Thoracic aorta (tissue), 2 donors: ENCODE data around the gene BMP8A. TPM values are rescaled to one million over a fixed set of nuclear protein-coding genes. Genes with fewer than 3 reads are reported as not detected.
"Not testable (repeated sequence)": the region's sequence is repeated elsewhere in the genome, so short reads cannot be mapped to it uniquely, and the experiment has no call there.

ENCODE experiments used
- ATAC-seq: fragments of 150-250 bp; one replicate; pipeline ENCODE4 v1.8.0; 2017; ENCODE audit warnings: low read depth; ENCODE audit not compliant: insufficient number of reproducible peaks, low FRiP score
- DNase-seq: peaks from one replicate; pipeline ENCODE4 v3.0.0-alpha.2; 2020; ENCODE audit warnings: low spot score
- H3K27ac ChIP-seq, 2 donors: fragments of 200-600 bp; sonication (generic); 1 replicate in 1 of 2; 2 replicates in 1 of 2; pipeline ENCODE4 v1.5.1; 2016; ENCODE audit warnings: mild to moderate bottlenecking in 2 of 2, moderate library complexity in 2 of 2
- H3K27me3 ChIP-seq: fragments of 200-600 bp; sonication (generic); replicated peaks from 2 replicates; pipeline ENCODE4 v1.6.0; 2016; ENCODE audit warnings: mild to moderate bottlenecking; ENCODE audit not compliant: insufficient read depth
- H3K36me3 ChIP-seq: fragments of 200-600 bp; sonication (generic); one replicate; pipeline ENCODE4 v1.5.1; 2016
- H3K4me1 ChIP-seq, 2 donors: fragments of 200-600 bp; sonication (generic); 1 replicate in 1 of 2; 2 replicates in 1 of 2; pipeline versions ENCODE4 v1.5.1 to v1.6.0; 2016; ENCODE audit warnings: low read depth in 2 of 2, mild to moderate bottlenecking in 1 of 2; ENCODE audit not compliant: control insufficient read depth in 1 of 2
- H3K4me3 ChIP-seq: fragments of 200-600 bp; sonication (generic); 2 replicates; pipeline ENCODE4 v1.5.1; 2016; ENCODE audit warnings: mild to moderate bottlenecking
- H3K9me3 ChIP-seq: fragments of 200-600 bp; sonication (generic); 2 replicates; pipeline ENCODE4 v1.5.1; 2016
- CTCF ChIP-seq: fragments of 200-600 bp; sonication (generic); IDR thresholded peaks from one replicate; pipeline ENCODE4 v1.5.1; 2019; ENCODE audit warnings: antibody characterized with exemption
- total RNA-seq, 2 donors: library from RNA; depleted of rRNA; stranded (reverse); fragments of >200 nt; gene quantifications; one replicate each; pipeline versions ENCODE4 v1.1.0 to v1.2.3, GENCODE V29; 2016

Gene BMP8A
- total RNA-seq, 2 donors from 2014 or later: not detected

GRCh38 chr1:39497585-39497984, 6.1 kb downstream of the BMP8A start:
- H3K27ac ChIP-seq: no peak overlapping the region
- H3K4me1 ChIP-seq: no peaks in the 10 kb centered on the region
- H3K36me3 ChIP-seq: no peaks in the 10 kb centered on the region
- no peaks in the 10 kb centered on the region for H3K9me3 ChIP-seq
- DNase-seq (no peak), ATAC-seq (no peak)
- no peak for TF ChIP-seq CTCF
- H3K27me3 ChIP-seq: no peaks in the 10 kb centered on the region
- H3K4me3 ChIP-seq: no peak overlapping the region

DNA sequence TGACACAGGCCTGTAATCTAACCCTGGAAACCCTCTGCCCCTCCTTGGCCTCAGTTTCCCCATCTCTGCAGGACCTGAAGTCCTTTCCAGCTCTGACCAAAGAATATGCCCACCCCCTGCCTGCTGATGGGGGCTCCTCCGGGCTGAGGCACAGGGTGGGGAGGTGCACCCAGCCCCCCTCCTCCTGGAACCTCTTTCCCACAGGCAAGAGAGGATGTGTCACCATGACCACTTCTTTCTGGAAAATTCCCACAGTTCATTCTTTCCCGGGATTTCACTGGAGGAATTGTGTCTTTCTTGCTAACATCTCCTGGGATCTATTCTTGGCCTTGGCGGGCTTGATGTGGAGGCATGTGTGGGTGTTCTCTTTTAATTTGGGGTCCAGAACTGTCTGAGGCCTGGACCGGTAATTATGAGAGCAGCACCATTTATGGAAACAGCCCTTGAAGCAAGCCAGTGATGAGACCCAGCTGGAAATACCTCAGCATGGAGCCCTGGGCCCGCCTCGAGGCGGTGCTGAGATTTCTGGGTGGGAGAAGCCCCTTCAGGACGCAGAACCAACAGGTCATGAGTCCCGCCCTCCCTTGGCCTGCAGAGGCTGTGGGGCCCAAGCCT, 6.8 kb downstream of the BMP8A start:
- H3K27me3 ChIP-seq, H3K27ac ChIP-seq, H3K4me3 ChIP-seq, DNase-seq, H3K36me3 ChIP-seq, ATAC-seq, H3K4me1 ChIP-seq, H3K9me3 ChIP-seq: not testable (repeated sequence)

- DNase-seq, H3K27me3 ChIP-seq, H3K27ac ChIP-seq, H3K4me1 ChIP-seq, ATAC-seq, H3K4me3 ChIP-seq, H3K36me3 ChIP-seq, H3K9me3 ChIP-seq: not testable (repeated sequence)
Measured at GRCh38 chr1:39498821-39499220, 7.4 kb downstream of the BMP8A start.

DNA sequence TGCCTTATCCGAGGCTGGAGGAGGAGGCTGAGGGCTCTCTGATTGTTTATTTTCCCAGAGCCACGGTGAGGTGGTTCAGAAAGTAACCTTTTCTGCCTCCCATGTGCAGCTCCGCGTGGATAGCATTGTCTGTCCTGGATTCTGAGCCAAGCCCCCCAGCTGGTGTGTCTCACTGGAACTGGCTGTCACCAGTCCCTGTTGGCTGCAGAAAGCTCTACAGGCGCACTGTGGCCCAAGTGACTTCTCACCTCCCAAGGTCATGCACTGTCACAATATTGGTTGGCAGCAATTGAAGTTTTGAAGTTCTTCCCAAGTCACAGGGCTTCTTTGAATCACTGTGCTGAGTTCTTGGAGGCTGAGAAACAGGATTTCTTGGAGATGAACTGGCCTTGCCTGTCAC, 8.2 kb downstream of the BMP8A start:
- Histone ChIP-seq H3K4me1 (no peaks in the 10 kb centered on the region), H3K27ac (no peak overlapping the region), H3K27me3 (no peaks in the 10 kb centered on the region), H3K4me3 (no peak overlapping the region), H3K36me3 (no peaks in the 10 kb centered on the region), H3K9me3 (no peaks in the 10 kb centered on the region)
- no peak for ATAC-seq
- no peak for DNase-seq
- no peak for TF ChIP-seq CTCF

DNA sequence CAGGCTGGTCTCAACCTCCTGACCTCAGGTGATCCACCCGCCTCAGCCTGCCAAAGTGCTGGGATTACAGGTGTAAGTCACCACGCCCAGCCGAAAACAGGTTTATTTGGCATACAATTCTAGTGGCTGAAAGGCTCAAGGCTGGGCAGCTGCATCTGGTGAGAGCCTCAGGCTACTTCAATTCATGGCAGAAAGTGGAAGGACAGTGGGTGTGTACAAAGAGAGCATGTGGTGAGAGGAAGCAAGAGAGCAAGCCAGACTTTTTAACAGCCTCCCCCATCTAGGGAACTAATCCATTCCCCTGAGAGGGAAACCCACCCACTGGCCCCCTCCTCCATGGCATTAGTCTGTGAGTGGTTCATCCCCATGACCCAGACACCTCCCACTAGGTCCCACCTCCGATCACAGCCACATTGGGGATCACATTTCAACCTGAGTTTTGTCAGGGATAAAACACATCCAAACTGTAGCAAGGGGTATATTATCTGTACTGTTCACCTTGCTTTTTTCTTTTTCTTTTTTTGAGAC, 9.5 kb downstream of the BMP8A start:
- no peak for TF ChIP-seq CTCF
- no peak for ATAC-seq

GRCh38 chr1:39501666-39502065, 10.2 kb downstream of the BMP8A start:
- no peak overlapping the region for H3K27ac ChIP-seq
- no peak overlapping the region for H3K4me3 ChIP-seq
- no peaks in the 10 kb centered on the region for H3K36me3 ChIP-seq
- H3K4me1 ChIP-seq: no peaks in the 10 kb centered on the region
- no peak for TF ChIP-seq CTCF
- ATAC-seq (peak; percentile 55), DNase-seq (no peak)
- H3K27me3 ChIP-seq: no peaks in the 10 kb centered on the region
- H3K9me3 ChIP-seq: no peaks in the 10 kb centered on the region

More for the DNA sequence above, 9.5 kb downstream of the BMP8A start:
- H3K9me3 ChIP-seq: no peaks in the 10 kb centered on the region
- H3K4me1 ChIP-seq: no peaks in the 10 kb centered on the region
- H3K27me3 ChIP-seq: no peaks in the 10 kb centered on the region
- H3K36me3 ChIP-seq: no peaks in the 10 kb centered on the region
- DNase-seq: no peak
- no peak overlapping the region for H3K27ac ChIP-seq
- H3K4me3 ChIP-seq: no peak overlapping the region

- H3K36me3 ChIP-seq, H3K4me1 ChIP-seq, H3K4me3 ChIP-seq, ATAC-seq, H3K9me3 ChIP-seq, DNase-seq, H3K27me3 ChIP-seq, H3K27ac ChIP-seq: not testable (repeated sequence)
Measured at GRCh38 chr1:39504436-39504835, 13.0 kb downstream of the BMP8A start.
